CMK (cell line): ENCODE results near the gene ZSCAN5B.
"Not testable (repeated sequence)": the region's sequence is repeated elsewhere in the genome, so short reads cannot be mapped to it uniquely, and the experiment has no call there.

Source experiments
- DNase-seq: peaks from one replicate; pipeline ENCODE4 v3.0.0-alpha.2; 2010; ENCODE audit warnings: low read depth

Gene ZSCAN5B, protein sequence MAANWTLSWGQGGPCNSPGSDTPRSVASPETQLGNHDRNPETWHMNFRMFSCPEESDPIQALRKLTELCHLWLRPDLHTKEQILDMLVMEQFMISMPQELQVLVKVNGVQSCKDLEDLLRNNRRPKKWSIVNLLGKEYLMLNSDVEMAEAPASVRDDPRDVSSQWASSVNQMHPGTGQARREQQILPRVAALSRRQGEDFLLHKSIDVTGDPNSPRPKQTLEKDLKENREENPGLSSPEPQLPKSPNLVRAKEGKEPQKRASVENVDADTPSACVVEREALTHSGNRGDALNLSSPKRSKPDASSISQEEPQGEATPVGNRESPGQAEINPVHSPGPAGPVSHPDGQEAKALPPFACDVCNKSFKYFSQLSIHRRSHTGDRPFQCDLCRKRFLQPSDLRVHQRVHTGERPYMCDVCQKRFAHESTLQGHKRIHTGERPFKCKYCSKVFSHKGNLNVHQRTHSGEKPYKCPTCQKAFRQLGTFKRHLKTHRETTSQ

DNA sequence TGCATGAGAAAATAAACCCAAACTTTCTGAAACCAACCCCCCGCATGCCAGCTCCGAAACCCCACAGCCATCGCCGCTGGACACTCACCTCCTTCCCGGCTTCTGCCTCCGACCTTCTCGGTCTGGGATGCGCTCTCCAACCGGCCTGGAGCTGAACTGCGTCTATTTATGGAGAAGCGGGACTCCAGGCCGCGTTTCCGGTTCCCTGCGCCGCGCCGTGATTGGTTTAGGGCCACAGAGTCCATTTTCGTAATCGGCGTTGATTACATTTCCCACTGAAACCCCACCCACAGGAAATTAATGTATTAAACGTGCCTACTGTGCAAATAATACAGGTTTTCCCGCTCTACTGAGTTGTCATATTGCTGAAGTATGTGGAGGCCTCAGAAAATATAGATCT lies at the start of gene ZSCAN5B:
TSS of gene ZSCAN5B (minus strand) at position 138 of the 400 bp plus-strand sequence. CDS start 4,731 bp downstream, outside the sequence.
- DNase-seq = not testable (repeated sequence)

DNA sequence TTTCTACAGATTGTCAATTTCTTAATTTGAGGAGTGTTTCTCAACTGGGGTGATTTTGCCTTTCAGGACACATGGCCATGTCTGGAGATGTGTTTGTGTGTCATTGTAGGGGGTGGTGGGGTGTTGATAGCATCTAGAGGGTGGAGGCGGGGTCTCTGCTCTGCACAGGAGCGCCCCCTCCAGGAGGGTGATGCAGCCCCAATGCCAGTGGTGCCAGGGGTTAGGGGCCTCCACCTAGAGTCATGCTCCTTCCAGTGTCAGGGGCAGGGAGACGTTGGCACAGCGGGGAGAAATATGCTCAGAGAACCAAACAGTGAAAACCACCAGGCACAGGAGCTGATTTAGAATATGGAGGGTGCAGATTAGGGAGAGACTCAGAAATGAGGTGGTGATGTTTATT lies 48.2 kb upstream of the ZSCAN5B start:
- DNase-seq = not testable (repeated sequence)

DNA sequence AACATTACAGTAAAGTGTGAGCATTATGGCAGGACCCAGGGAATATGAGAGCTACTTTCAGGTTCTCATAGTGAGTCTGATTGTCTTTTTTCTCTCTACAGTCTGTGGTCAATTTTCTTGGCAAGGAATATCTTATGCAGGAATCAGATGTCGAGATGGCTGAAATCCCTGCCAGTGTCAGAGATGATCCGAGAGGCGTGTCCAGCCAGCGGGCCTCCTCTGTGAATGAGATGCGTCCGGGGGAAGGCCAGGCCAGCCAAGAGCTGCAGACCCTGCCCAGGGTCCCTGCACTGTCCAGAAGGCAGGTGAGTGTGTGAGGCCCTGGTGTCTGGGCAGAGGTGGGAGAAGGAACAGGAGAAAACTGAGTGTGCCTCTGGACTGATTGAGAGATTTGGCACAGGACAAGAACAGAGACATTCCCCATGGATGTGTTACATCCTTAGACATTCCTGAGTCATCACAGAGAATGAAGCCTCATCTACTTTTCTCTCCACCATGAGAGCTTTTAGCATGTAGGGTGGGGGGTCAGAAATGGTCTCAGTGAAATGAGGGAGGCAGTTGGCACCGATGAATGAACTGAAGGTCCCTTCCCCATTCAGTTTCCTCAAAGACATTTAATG lies 47.6 kb upstream of the ZSCAN5B start:
- DNase-seq = no peak

DNA sequence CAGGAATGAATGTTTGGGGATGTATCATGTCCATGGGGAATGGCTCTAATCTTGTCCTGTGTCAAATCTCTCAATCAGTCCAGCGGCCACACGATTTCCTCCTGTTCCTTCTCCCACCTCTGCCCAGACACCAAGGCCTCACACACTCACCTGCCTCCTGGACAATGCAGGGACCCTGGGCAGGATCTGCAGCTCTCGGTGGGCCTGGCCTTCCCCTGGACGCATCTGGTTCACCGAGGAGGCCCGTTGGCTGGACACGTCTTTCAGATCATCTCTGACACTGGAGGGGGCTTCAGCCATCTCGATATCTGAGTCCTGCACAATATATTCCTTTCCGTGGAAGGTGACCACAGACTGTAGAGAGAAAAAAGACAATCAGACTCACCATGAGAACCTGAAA lies 25.9 kb upstream of the ZSCAN5B start:
- DNase-seq = no peak

DNA sequence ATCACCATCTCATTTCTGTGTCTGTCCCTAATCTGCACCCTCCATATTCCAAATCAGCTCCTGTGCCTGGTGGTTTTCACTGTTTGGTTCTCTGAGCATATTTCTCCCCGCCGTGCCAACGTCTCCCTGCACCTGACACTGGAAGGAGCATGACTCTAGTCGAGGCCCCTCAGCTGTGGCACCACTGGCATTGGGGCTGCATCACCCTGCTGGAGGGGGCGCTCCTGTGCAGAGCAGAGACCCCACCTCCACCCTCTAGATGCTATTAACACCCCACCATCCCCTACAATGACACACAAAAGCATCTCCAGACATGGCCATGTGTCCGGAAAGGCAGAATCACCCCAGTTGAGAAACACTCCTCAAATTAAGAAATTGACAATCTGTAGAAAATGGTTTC lies 25.3 kb upstream of the ZSCAN5B start:
- no peak for DNase-seq

DNA sequence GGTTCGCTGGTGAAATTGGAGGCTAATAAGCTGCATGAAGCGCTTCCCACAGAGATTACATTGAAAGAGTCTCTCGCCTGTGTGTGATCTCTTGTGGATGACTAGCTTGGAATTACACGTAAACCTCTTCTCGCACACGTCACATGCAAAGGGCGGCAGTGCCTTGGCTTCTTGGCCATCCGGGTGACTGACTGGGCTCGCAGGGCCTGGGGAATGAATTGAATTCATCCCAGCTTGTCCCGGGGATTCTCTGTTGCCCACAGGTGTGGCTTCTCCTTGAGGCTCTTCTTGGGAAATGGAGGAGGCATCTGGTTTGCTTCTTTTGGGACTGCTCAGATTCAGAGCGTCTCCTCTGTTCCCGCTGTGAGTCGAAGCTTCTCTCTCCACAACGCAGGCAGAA lies 24.3 kb upstream of the ZSCAN5B start:
- no peak for DNase-seq

DNA sequence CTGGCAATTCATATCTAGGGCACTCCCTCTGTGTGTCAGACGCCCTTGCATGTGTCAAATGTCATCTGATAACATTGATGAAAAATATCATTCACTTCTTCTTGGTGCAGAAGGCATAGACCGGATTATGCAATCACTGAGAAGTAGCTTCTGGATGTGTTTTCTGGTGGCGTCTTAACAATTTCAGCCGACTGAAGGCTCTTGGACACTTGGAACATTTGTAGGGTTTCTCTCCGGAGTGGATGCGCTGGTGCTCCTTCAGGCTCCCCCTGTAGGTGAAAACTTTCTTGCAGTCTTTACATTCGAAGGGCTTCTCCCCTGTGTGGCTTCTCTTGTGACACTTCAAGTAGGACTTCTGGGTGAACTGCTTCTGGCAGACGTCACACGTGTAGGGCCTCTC lies 23.9 kb upstream of the ZSCAN5B start:
- DNase-seq = not testable (repeated sequence)

DNA sequence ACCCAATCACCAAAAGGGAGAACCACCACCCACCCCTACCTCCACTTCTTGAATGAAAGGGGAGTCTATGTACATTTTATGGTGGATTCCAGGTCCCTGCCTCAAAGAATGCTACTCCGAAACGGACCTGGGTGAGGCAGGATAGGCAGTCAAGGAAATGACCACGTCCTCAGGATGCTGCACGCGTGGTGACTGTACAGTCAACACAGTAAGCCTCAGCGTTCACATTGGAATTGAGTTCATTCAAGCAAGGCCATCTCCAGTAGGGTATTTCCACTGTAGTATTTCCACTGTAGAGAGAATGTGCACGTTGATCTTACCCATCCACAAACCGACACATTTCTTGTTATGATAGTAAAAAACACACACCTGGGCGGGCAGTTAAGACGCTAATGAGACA lies 21.4 kb upstream of the ZSCAN5B start:
- no peak for DNase-seq

DNA sequence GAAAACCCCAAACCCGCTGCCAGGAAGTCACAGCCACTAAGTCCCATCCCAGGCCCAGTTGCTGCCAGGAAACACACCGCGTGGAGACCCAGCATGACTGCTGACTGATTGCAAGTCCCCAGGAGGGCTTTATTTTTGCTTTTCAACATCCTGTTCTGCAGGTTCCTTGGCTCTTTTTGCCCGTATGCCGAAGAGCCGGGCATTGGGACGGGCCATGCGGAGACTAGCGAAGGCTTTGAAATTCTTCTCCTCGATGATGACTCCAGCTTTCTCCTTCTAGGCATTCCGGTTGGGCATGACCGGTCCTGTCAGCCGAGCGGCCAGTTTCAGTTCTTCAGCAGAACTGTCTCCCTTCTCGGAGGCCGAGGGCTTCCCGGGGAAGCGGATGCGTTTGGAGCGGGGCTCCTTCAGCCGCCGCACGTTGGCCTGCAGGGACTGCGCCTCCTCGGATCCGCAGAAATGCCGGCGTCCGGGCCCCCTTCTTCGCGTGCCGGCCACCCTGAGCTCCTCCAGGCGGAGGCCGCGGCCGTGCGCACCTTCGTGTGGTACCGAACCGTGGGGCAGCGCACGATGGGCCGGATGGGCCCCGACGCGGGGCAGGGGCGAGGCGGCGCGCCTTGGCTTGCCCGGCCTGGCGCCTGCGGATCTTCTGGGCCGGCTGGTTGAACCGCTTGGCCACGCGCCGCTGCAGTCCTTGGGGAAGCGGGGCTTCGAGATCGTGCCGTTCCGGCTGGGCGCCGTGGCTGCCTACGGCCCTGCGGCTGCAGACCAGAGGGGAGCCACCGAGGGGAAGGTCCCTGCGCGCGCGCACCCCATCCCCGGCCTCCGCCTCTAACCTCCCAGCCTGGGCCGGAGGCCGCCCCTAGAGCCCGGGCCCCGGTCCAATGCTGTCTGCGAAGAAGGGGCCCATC lies 19.7 kb upstream of the ZSCAN5B start:
- DNase-seq = no peak

DNA sequence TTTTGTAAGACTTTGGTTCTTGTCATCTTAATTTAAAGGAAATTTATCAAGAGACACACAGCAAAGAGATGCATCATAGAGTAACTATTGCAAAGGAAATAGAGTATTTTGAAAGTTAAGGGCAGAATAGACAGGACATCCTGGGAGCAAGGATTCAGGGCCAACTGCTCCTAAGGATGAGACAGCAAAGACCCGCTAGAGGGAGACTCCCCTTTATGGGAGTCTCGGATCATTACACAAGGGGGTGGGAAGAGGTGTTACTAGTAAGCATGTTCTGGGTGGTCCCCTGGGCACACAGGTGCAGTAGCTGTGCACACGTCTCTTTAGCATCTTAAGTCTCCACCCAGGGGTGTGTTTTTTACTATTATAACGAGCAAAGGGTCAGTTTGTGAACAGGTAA lies 14.1 kb upstream of the ZSCAN5B start:
- DNase-seq = no peak

DNA sequence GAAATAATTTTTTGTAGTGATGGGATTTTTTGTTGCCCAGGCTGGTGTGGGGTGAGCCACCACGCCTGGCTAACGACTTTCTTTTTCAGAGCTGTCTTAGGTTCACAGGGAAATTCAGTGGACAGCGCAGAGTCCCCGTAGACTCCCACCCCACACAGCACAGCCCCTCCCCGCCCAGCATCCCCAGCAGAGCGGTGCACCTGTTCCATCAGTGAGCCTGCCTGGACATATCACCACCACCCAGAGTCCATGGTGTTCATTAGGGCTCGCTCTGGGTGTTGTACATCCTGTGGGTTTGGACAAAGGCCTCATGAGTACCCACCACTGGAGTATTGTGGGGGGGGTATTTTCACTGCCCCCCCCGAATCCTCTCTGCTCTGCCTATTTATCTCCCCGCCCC lies 12.5 kb upstream of the ZSCAN5B start:
- not testable (repeated sequence) for DNase-seq

DNA sequence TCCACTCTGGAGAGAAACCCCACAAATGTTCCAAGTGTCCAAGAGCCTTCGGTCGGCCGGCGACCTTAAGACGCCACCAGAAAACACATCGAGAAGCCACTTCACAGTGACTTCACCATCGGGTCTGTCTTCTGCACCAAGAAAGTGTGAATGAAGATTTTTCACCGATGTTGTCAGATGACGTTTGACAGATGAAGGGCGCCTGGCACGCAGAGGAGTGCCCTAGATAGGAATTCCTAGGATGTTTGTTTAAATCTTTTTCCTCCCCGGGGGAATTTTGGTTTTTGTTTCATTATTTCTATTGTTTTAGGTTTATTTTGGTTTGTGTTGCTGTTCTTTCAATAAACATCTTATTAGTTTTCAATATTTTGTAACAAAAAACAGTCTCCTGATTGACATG lies 11.5 kb upstream of the ZSCAN5B start:
- DNase-seq = no peak

DNA sequence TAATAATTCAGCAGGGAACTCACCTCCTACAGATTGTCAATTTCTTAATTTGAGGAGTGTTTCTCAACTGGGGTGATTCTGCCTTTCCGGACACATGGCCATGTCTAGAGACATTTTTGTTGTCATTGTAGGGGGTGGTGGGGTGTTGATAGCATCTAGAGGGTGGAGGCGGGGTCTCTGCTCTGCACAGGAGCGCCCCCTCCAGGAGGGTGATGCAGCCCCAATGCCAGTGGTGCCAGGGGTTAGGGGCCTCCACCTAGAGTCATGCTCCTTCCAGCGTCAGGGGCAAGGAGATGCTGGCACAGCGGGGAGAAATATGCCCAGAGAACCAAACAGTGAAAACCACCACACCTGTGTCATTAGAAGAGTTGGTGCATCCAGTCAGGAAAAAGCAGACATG lies 10.0 kb upstream of the ZSCAN5B start:
- DNase-seq = not testable (repeated sequence)

DNA sequence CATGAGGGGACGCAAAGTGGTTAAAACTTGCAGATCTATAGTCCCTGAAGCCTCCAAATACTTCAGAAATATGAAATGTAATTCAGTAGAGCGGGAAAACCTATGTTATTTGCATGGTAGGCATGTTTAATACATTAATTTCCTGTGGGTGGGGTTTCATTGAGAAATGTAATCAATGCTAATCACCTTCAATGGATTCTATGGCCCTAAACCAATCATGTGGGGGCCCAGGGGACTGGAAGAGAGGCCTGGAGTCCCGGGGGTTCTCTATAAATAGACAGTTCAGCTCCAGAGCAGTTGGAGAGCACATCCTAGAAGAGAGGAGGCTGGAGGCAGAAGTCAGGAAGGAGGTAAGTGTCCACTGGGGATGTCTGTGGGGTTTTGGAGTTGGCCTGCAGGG lies 4.4 kb upstream of the ZSCAN5B start, which contains the start of gene ZSCAN5C:
TSS of gene ZSCAN5C (plus strand) at position 301 of the 400 bp plus-strand sequence. CDS start 3,641 bp downstream, outside the sequence.
- no peak for DNase-seq

DNA sequence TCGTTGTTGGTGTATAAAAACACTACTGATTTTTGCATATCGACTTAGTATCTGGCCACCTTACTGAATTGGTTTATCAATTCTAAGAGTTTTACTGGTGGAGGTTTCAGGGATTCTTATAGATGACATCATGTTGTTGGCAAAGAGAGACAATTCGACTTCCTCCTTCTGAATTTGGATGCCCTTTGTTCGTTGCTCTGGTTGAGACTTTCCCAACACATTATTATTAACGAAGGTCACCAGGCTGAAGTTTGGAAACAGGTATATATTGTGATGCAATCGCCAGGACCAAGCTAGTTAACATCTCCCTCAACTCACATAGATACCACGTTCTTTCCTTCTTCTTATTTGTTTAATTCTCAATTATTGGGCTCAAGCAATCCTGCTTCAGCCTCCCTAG lies 2.1 kb upstream of the ZSCAN5B start:
- no peak for DNase-seq

DNA sequence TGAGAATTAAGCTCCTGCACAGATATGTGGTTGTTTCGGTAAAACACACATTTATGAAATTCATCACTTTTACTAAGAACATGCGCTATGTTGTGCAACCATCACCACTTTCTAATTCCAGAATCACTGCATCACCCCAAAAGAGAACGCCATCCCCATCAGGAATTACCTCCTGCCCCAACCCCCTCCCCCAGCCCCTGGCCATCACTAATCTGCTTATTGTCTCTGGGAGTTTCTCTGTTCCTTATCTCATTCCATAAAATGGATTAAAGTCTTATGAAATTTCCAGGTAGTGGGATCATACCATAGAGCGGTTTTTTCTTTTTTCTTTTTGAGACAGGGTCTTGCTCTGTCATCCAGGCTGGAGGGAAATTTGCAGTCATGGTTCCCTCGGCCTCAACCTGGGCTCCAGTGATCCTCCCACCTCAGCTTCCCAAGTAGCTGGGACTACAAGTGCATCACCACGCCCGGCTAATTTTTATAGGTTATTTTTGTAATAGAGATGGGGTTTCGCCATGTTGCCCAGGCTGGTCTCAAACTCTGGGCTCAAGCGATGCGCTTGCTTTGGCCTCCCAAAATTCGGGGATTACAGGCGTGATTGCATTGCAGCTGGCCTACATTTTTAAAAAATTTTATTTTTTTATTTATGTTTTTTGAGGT lies 3.5 kb downstream of the ZSCAN5B start:
- no peak for DNase-seq

DNA sequence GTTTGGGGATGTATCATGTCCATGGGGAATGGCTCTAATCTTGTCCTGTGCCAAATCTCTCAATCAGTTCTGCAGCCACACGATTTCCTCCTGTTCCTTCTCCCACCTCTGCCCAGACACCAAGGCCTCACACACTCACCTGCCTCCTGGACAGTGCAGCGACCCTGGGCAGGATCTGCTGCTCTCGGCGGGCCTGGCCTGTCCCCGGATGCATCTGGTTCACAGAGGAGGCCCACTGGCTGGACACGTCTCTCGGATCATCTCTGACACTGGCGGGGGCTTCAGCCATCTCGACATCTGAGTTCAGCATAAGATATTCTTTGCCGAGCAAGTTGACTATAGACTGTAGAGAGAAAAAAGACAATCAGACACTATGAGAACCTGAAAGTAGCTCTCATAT lies 5.9 kb downstream of the ZSCAN5B start:
- DNase-seq = no peak

DNA sequence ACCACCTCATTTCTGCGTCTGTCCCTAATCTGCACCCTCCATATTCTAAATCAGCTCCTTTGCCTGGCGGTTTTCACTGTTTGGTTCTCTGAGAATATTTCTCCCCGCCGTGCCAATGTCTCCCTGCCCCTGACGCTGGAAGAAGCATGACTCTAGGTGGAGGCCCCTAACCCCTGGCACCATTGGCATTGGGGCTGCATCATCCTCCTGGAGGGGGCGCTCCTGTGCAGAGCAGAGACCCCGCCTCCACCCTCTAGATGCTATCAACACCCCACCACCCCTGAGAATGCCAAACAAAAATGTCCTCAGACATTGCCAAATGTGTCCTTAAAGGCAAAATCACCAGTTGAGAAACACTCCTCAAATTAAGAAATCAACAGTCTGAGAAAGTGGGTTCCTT lies 6.5 kb downstream of the ZSCAN5B start:
- DNase-seq = no peak

DNA sequence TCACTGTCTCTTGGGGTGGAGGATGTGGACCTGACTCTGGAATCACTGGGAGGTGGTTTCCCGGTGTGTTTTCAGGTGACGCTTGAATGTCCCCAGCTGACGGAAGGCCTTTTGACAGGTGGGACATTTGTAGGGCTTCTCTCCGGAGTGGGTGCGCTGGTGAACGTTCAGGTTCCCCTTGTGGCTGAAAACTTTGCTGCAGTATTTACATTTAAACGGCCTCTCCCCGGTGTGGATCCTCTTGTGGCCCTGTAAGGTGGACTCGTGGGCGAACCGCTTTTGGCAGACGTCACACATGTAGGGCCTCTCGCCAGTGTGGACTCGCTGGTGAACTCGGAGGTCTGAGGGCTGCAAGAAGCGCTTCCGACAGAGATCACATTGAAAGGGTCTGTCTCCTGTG lies 7.8 kb downstream of the ZSCAN5B start:
- DNase-seq = no peak

DNA sequence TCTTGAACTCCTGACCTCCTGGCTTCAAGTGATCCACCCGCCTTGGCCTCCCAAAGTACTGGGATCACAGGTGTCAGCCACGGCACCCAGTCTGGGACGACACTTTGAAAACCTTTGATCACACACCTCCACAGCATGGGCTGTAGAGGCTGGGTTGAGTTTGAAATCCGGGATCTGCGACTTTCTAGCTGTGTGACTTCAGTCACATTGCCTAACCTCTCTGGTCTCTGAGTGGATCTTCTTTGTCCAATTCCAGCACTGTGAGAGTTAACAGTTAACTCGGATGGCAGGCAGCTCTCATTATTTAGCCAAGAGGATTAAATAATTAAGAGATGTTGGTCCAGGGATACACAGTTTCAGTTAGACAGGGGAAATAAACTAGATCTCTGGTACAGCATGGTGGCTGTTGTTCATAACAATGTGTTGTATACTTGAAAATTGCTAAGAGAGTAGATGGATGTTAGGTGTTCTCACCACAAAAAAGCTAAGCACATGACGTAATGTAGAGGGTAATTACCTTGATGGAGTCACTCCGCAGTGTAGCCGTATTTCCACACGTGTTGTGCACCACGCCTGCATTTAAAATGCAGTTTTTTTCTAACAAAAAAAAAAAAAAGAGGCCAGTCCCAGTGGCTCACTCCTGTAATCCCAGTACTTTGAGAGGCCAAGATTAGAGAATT lies 19.9 kb downstream of the ZSCAN5B start:
- no peak for DNase-seq

DNA sequence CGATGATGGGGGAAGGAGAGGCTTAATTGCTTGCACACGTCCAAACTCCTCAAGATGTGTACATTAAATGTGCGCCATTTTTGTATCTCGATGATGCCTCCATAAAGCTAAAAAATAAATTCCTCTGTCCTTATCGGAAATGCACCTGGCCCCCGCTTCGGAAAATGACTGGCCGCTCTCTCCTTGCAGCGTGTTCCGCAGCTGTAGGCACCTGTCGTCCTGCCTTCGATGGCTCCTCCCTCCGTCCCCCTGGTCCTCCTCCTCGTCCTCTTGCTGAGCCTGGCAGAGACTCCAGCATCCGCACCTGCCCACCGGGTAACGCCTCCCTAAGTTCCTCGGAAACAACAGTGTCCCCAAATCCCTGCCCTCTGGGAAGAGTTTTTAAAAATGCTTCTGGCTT lies 20.7 kb downstream of the ZSCAN5B start:
- DNase-seq = no peak
